ENCODE data around the gene HECTD2. TPM values are rescaled to one million over a fixed set of nuclear protein-coding genes. Genes with fewer than 3 reads are reported as not detected.

Gene HECTD2
- total RNA-seq, 1 experiment from 2014 or later: 5.2 TPM

GRCh38 chr10:91512458-91512857 is 102.3 kb downstream of the HECTD2 start:
- Histone ChIP-seq H3K27ac (no peak overlapping the region), H4K20me1 (ENCODE audit: insufficient read depth) (no peaks in the 10 kb centered on the region), H3K27me3 (ENCODE audit: insufficient read depth, low read depth) (no peaks in the 10 kb centered on the region), H3K9me2 (ENCODE audit: insufficient read depth) (no peaks in the 10 kb centered on the region), H2AFZ (no peak overlapping the region), H3K36me3 (ENCODE audit: low read depth) (no peaks in the 10 kb centered on the region), H3K4me1 (replicated peaks; ENCODE audit: insufficient read depth) (no peaks in the 10 kb centered on the region), H3F3A (ENCODE audit: insufficient read depth, low read depth) (no peaks in the 10 kb centered on the region), H3K79me2 (ENCODE audit: low read depth) (no peaks in the 10 kb centered on the region), H3K4me3 (no peak overlapping the region), H3K4me2 (no peak overlapping the region), H3K9me3 (ENCODE audit: insufficient read depth, low read depth) (no peaks in the 10 kb centered on the region)
- ChIA-PET POLR2A (ENCODE audit: unreplicated experiment) (no interaction called here), CTCF (no interaction called here)
- intact Hi-C loops (cut with micrococcal nuclease; ENCODE audit: unreplicated experiment): no loop called here
- DNase-seq: no peak
- no TSS peak for BruUV-seq (replicated peaks)
- TF ChIP-seq CTCF (conservative IDR thresholded peaks at IDR 0.05) (no peak), EZH2 (IDR thresholded peaks at IDR 0.05; ENCODE audit: low read depth) (no peak)

- Histone ChIP-seq H3K4me3 (no peak overlapping the region), H3F3A (ENCODE audit: insufficient read depth, low read depth) (no peaks in the 10 kb centered on the region), H3K27ac (no peak overlapping the region), H2AFZ (no peak overlapping the region), H3K27me3 (ENCODE audit: insufficient read depth, low read depth) (no peaks in the 10 kb centered on the region), H4K20me1 (ENCODE audit: insufficient read depth) (no peaks in the 10 kb centered on the region), H3K79me2 (ENCODE audit: low read depth) (no peaks in the 10 kb centered on the region), H3K9me2 (ENCODE audit: insufficient read depth) (no peaks in the 10 kb centered on the region), H3K9me3 (ENCODE audit: insufficient read depth, low read depth) (no peaks in the 10 kb centered on the region), H3K36me3 (ENCODE audit: low read depth) (no peaks in the 10 kb centered on the region), H3K4me2 (no peak overlapping the region), H3K4me1 (replicated peaks; ENCODE audit: insufficient read depth) (no peaks in the 10 kb centered on the region)
- no TSS peak for BruUV-seq (replicated peaks)
- ChIA-PET CTCF (no interaction called here), POLR2A (ENCODE audit: unreplicated experiment) (interaction anchor here (0.6 kb wide), 1 partner anchor 119 kb away, joined by 3 read pairs; the partner anchor contains the start of gene PPP1R3C)
- TF ChIP-seq EZH2 (IDR thresholded peaks at IDR 0.05; ENCODE audit: low read depth) (no peak), CTCF (conservative IDR thresholded peaks at IDR 0.05) (no peak)
- intact Hi-C loops (cut with micrococcal nuclease; ENCODE audit: unreplicated experiment): no loop called here
- DNase-seq: no peak
Observed at GRCh38 chr10:91513598-91514424, 103.7 kb downstream of the HECTD2 start.

- no peaks in the 10 kb centered on the region for H3K9me3 ChIP-seq (ENCODE audit: insufficient read depth, low read depth)
- BruUV-seq (replicated peaks): no TSS peak
- no peak for TF ChIP-seq EZH2 (IDR thresholded peaks at IDR 0.05; ENCODE audit: low read depth)
- no peak for TF ChIP-seq CTCF (conservative IDR thresholded peaks at IDR 0.05)
- no peaks in the 10 kb centered on the region for H3K9me2 ChIP-seq (ENCODE audit: insufficient read depth)
- no peak overlapping the region for H3K4me2 ChIP-seq
- no peak overlapping the region for H2AFZ ChIP-seq
- no peaks in the 10 kb centered on the region for H3F3A ChIP-seq (ENCODE audit: insufficient read depth, low read depth)
- no peak overlapping the region for H3K4me3 ChIP-seq
- ChIA-PET CTCF (no interaction called here), POLR2A (ENCODE audit: unreplicated experiment) (no interaction called here)
- no peaks in the 10 kb centered on the region for H3K27me3 ChIP-seq (ENCODE audit: insufficient read depth, low read depth)
- DNase-seq: no peak
- H3K79me2 ChIP-seq (ENCODE audit: low read depth): no peaks in the 10 kb centered on the region
- no peak overlapping the region for H3K27ac ChIP-seq
- no peaks in the 10 kb centered on the region for H4K20me1 ChIP-seq (ENCODE audit: insufficient read depth)
- no peaks in the 10 kb centered on the region for H3K4me1 ChIP-seq (replicated peaks; ENCODE audit: insufficient read depth)
- no peaks in the 10 kb centered on the region for H3K36me3 ChIP-seq (ENCODE audit: low read depth)
- intact Hi-C loops (cut with micrococcal nuclease; ENCODE audit: unreplicated experiment): no loop called here
Observed at GRCh38 chr10:91514787-91515186, 104.6 kb downstream of the HECTD2 start.
